ENCODE results near the gene ITSN2. TPM values are rescaled to one million over a fixed set of nuclear protein-coding genes. Genes with fewer than 3 reads are reported as not detected.
A peak's percentile ranks its signal among the peaks of the same experiment; 100 is the strongest.
"Not testable (repeated sequence)": the region's sequence is repeated elsewhere in the genome, so short reads cannot be mapped to it uniquely, and the experiment has no call there.

Gene ITSN2
- polyA plus RNA-seq, 3 donors, result 26.0 to 91.1 (median 40.4) TPM

GRCh38 chr2:24357115-24357514 is 3.2 kb downstream of the ITSN2 start:
- peaks cover 49 to 67% of the 10 kb centered on the region in 2 donors for H3K4me1 ChIP-seq (ENCODE audit: control insufficient read depth in 1 of 2, insufficient read depth in 2 of 2, low read length in 2 of 2)
- peaks cover 91% of the 10 kb centered on the region for H3K79me2 ChIP-seq (ENCODE audit: insufficient read depth, low read length)
- H3K27ac ChIP-seq (ENCODE audit: low read depth in 1 of 2, low read length in 2 of 2); DNase-seq; H3K27me3 ChIP-seq (ENCODE audit: control insufficient read depth in 2 of 2, insufficient read depth in 2 of 2, low read length in 2 of 2); H3K9ac ChIP-seq (ENCODE audit: insufficient read depth, low read length, poor library complexity, severe bottlenecking); H3K27ac Mint-ChIP-seq; H3K36me3 Mint-ChIP-seq; H2AFZ ChIP-seq (ENCODE audit: insufficient read depth, low read depth, low read length, poor library complexity, severe bottlenecking); H3K9me3 Mint-ChIP-seq; H3K4me3 ChIP-seq (replicated peaks in 1 of 3; ENCODE audit: low read depth in 2 of 3, low read length in 3 of 3); H3K9me3 ChIP-seq (replicated peaks in 1 of 2; ENCODE audit: control insufficient read depth in 1 of 2, insufficient read depth in 1 of 2, low read length in 2 of 2); H3K4me2 ChIP-seq (replicated peaks; ENCODE audit: extremely low read depth, low read length, poor library complexity, severe bottlenecking); H3K36me3 ChIP-seq (replicated peaks in 1 of 2; ENCODE audit: control insufficient read depth in 1 of 2, insufficient read depth in 2 of 2, low read length in 2 of 2); intact Hi-C loops (cut with micrococcal nuclease); H3K4me3 Mint-ChIP-seq; H3K27me3 Mint-ChIP-seq (ENCODE audit: low read depth in 3 of 3): not testable (repeated sequence)
- peaks cover 65% of the 10 kb centered on the region for H4K20me1 ChIP-seq (ENCODE audit: insufficient read depth, low read length)
- peaks cover 68% of the 10 kb centered on the region for H3K4me1 Mint-ChIP-seq
- WGBS (ENCODE audit: insufficient coverage), result no CpG with 5 or more reads among the region's 4 CpGs

- H2AFZ ChIP-seq (ENCODE audit: insufficient read depth, low read depth, low read length, poor library complexity, severe bottlenecking), result no peak overlapping the region
- Mint-ChIP-seq H3K4me3 (peak overlapping the region; percentile 55 to 70), H3K27ac (peak overlapping the region; percentile 71 to 90 (median 85)), H3K36me3 (peaks cover 3 to 8% of the 10 kb centered on the region in 2 donors), H3K4me1 (peaks cover 78% of the 10 kb centered on the region), H3K9me3 (peaks cover 0 to 4% (median 0%) of the 10 kb centered on the region in 7 donors), H3K27me3 (ENCODE audit: low read depth in 3 of 3) (no peaks in the 10 kb centered on the region)
- TF ChIP-seq CTCF (IDR thresholded peaks at IDR 0.05), result no peak
- no CpG with 5 or more reads among the region's 1 CpG for WGBS (ENCODE audit: insufficient coverage)
- peaks cover 87% of the 10 kb centered on the region for H4K20me1 ChIP-seq (ENCODE audit: insufficient read depth, low read length)
- peak overlapping the region in 1 of 2 donors; percentile 66 for H3K27ac ChIP-seq (ENCODE audit: low read depth in 1 of 2, low read length in 2 of 2)
- peak overlapping the region in 2 of 3 experiments; percentile 16 to 63 for H3K4me3 ChIP-seq (replicated peaks in 1 of 3; ENCODE audit: low read depth in 2 of 3, low read length in 3 of 3)
- no peaks in the 10 kb centered on the region for H3K36me3 ChIP-seq (replicated peaks in 1 of 2; ENCODE audit: control insufficient read depth in 1 of 2, insufficient read depth in 2 of 2, low read length in 2 of 2)
- H3K4me2 ChIP-seq (replicated peaks; ENCODE audit: extremely low read depth, low read length, poor library complexity, severe bottlenecking), result peak overlapping the region; percentile 66
- H3K9ac ChIP-seq (ENCODE audit: insufficient read depth, low read length, poor library complexity, severe bottlenecking), result peak overlapping the region; percentile 34
- intact Hi-C loops (cut with micrococcal nuclease), result no loop called here
- H3K27me3 ChIP-seq (ENCODE audit: control insufficient read depth in 2 of 2, insufficient read depth in 2 of 2, low read length in 2 of 2), result no peaks in the 10 kb centered on the region
- peaks cover 100% of the 10 kb centered on the region for H3K79me2 ChIP-seq (ENCODE audit: insufficient read depth, low read length)
- peaks cover 51 to 70% of the 10 kb centered on the region in 2 donors for H3K4me1 ChIP-seq (ENCODE audit: control insufficient read depth in 1 of 2, insufficient read depth in 2 of 2, low read length in 2 of 2)
- H3K9me3 ChIP-seq (replicated peaks in 1 of 2; ENCODE audit: control insufficient read depth in 1 of 2, insufficient read depth in 1 of 2, low read length in 2 of 2), result no peaks in the 10 kb centered on the region
- peak in 2 of 3 donors; percentile 59 to 66 for DNase-seq
These were observed 5.4 kb downstream of the ITSN2 start for GRCh38 chr2:24354957-24355356.
